Heart right ventricle (tissue), 16 donors: ENCODE data around the gene RGS8. TPM values are rescaled to one million over a fixed set of nuclear protein-coding genes. Genes with fewer than 3 reads are reported as not detected.

Source experiments
- ATAC-seq, 8 donors: fragments of 200-7000 bp; cut with Tn5 transposase; one replicate each; pipeline ENCODE4 v1.9.1; 2020; ENCODE audit warnings: mild to moderate bottlenecking in 8 of 8, moderate library complexity in 8 of 8, moderate number of reproducible peaks in 1 of 8
- DNase-seq, 2 donors: peaks; one replicate each; pipeline ENCODE4 v3.0.0-alpha.2; 2020
- H3K27ac ChIP-seq, 10 donors: fragments of 200-600 bp; sonication (generic) in 2 of 10; one replicate each; pipeline versions ENCODE4 v1.5.0 to v1.8.0; 2020 to 2022; ENCODE audit warnings: mild to moderate bottlenecking in 3 of 10
- H3K27me3 ChIP-seq, 7 donors: fragments of 200-600 bp; one replicate each; pipeline ENCODE4 v1.8.0; 2021 to 2022; ENCODE audit warnings: mild to moderate bottlenecking in 2 of 7
- H3K36me3 ChIP-seq, 9 donors: fragments of 200-600 bp; sonication (generic) in 1 of 9; one replicate each; pipeline versions ENCODE4 v1.5.0 to v1.8.0; 2020 to 2022; ENCODE audit warnings: mild to moderate bottlenecking in 2 of 9
- H3K4me1 ChIP-seq, 9 donors: fragments of 200-600 bp; sonication (generic) in 1 of 9; one replicate each; pipeline versions ENCODE4 v1.5.0 to v1.8.0; 2020 to 2022; ENCODE audit warnings: mild to moderate bottlenecking in 4 of 9
- H3K4me3 ChIP-seq, 10 donors: fragments of 200-600 bp; sonication (generic) in 2 of 10; one replicate each; pipeline versions ENCODE4 v1.5.0 to v1.8.0; 2020 to 2022; ENCODE audit warnings: mild to moderate bottlenecking in 7 of 10, moderate library complexity in 2 of 10
- H3K9me3 ChIP-seq, 11 donors: fragments of 200-600 bp in 10 of 11; sonication (generic) in 2 of 11; one replicate each; pipeline versions ENCODE4 v1.5.0 to v1.8.0; 2013 to 2022; ENCODE audit warnings: mild to moderate bottlenecking in 2 of 11, control low read depth in 1 of 11, moderate library complexity in 1 of 11
- CTCF ChIP-seq, 9 donors: fragments of 200-600 bp; sonication (generic) in 2 of 9; IDR thresholded peaks; one replicate each; pipeline versions ENCODE4 v1.5.0 to v1.8.0; 2021 to 2022; ENCODE audit warnings: antibody characterized with exemption in 9 of 9, mild to moderate bottlenecking in 5 of 9, moderate library complexity in 1 of 9
- WGBS, 2 donors: extraction: QIAGEN DNeasy Blood & Tissue Kit; methylation state at CpG; one replicate each; pipeline ENCODE4 v1.1.7; 2013; ENCODE audit warnings: inconsistent platforms in 1 of 2; 5-methylcytosine and 5-hydroxymethylcytosine counted together
- intact Hi-C, 10 donors: fragments of 100-400 bp; cut with DNase I; formaldehyde crosslinking; loops; one replicate each; pipeline versions ENCODE4 v1.11.1 to v1.14.2; 2022
- polyA plus RNA-seq, 2 donors: library from polyadenylated mRNA; stranded (reverse); fragments of 200-250 nt; gene quantifications; one replicate each; pipeline ENCODE4 v1.2.3, GENCODE V29; 2013
- total RNA-seq, 10 donors: library from RNA; stranded (reverse); fragmentation: NEBNext Ultra II Directional in 3 of 10; extraction: Animal tissue kit (Norgen Biotek cat#: 25700) in 3 of 10; gene quantifications; one replicate each; pipeline versions ENCODE4 v1.2.1 to v1.2.4, GENCODE V29; 2021 to 2023
- donor health status: Arrhythmogenic right ventricular cardiomyopathy.
- donor health status: ischemic (EF 13 %, LVEDD 7.1; RV severe dilation, severe dysfunction).
- donor health status: healthy with polysubstance abuse.
- donor health status: DM: no; HTN: yes; CAD: no.
- donor health status: DM: no; HTN: no; CAD: no.
- donor health status: ischemic (EF 25% LVEDD 6.9; RV normal size, moderate dysfunction).
- donor health status: ischemic (EF 25% LVEDD 5.7; RV mildly dilated, moderate dysfunction).
- donor health status: healthy.
- donor health status: DM: yes; HTN: yes; CAD: no.
- donor health status: Ischemic cardiomyopathy.
- donor health status: ischemic (EF 35%, LVEDD 5.7; RV mildly dilated, moderate dysfunction).
- donor health status: nonischemic (EF 11% LVEDD 7.7; RV severe dilation, severe dysfunction).
- donor health status: DM: yes; HTN: yes; CAD: no.
- donor health status: PGD.
- donor health status: ischemic (EF 29% LVEDD 5.4; RV normal size, mild dysfunction).
- donor health status: nonischemic (EF 23%, LVEDD 6.1; RV moderate dilation, normal function).

The RGS8 gene
- total and polyA plus RNA-seq, 12 donors, result 0.05 to 0.56 (median 0.24) TPM; not detected in 8

DNA sequence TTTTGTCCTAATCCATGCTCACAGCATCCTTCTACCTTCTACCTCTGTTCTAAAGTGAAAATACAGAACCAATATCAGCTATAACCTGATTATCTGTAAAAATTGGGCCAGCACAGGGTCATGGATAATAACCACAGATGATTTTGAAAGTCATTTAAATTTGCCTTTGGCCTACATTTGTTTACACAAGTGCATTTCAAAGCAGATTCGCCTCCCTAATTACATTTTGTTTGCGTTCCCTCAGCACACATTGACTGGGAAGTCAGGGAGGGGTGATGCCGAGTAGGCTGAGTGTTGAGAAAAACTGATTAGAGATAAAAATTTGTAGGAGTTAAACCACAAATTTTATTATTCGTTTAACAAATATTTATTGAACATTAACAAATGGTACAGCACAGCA, 19.2 kb upstream of the RGS8 start:
- H3K27ac ChIP-seq, result no peak overlapping the region
- H3K4me3 ChIP-seq, result no peak overlapping the region
- peaks cover 3 to 23% (median 9%) of the 10 kb centered on the region in 9 donors for H3K4me1 ChIP-seq
- intact Hi-C loops, result loop anchor here in 1 of 10 donors (10.0 kb wide), 1 partner anchor 61 kb away; no protein-coding TSS in a partner anchor
- 66 to 75% methylated on average over 4 of the region's 4 CpGs for WGBS, 2 donors
- no peak for TF ChIP-seq CTCF (IDR thresholded peaks at IDR 0.05)
- H3K9me3 ChIP-seq, result no peaks in the 10 kb centered on the region
- peaks cover 0 to 7% (median 0%) of the 10 kb centered on the region in 7 donors for H3K27me3 ChIP-seq
- ATAC-seq (no peak), DNase-seq (no peak)
- no peaks in the 10 kb centered on the region for H3K36me3 ChIP-seq

DNA sequence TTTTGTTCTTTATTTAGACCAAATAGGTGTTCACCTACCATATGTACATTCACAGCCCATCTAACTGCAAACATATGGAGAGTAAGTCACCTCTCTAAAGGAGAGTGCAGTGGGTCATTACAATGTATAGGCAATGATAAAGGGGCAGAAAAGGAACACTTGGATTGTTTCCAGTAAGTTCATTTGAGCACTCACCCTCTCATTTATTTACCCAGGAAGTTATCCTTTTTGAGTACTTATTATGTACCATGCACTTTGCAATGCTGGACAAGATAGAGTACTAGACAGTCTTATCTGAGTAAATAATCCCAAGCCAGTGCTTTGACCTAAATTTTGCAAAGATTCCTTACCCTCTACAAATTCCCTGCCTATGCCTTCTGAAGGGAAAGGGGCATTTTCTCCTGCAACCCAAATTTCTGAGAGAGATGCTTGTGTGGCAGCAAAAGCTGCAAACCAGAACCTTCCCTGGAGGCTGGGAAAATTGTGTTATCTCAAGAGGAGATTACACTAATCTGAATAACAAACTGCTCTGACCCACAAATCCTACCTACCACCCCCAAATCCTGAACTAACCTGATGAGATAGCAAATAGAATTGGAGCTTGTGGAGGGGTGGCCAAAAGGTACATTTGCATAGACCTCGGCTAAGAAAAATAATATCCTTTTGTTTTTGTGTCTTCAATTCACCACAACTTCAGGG, 18.6 kb upstream of the RGS8 start:
- intact Hi-C loops, result loop anchor here in 1 of 10 donors (10.0 kb wide), 1 partner anchor 62 kb away; no protein-coding TSS in a partner anchor
- TF ChIP-seq CTCF (IDR thresholded peaks at IDR 0.05), result no peak
- Histone ChIP-seq H3K4me3 (no peak overlapping the region), H3K9me3 (no peaks in the 10 kb centered on the region), H3K36me3 (no peaks in the 10 kb centered on the region), H3K4me1 (peaks cover 3 to 29% (median 9%) of the 10 kb centered on the region in 9 donors), H3K27me3 (peaks cover 0 to 7% (median 0%) of the 10 kb centered on the region in 7 donors), H3K27ac (no peak overlapping the region)
- ATAC-seq (no peak), DNase-seq (no peak)
- WGBS, 2 donors, result 80 to 89% methylated on average over 1 of the region's 1 CpG

DNA sequence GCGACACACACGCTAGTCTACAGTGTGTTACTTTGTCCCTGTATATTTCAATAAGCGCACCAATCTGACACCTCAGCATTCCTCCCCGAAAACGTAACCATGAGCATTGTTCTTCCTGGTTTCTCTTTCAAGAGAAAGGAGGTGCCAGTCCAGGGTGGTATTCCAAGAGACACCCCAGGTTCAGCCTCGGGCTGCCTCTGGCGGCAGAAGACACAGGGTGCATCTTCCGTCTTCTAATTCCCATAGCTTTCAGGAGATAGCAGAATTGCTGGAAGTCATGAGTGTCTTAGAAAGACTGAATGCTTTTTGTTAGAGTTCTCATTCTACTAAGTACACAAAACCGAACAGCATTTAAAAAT, 15.9 kb upstream of the RGS8 start:
- Histone ChIP-seq H3K27ac (peak overlapping the region in 1 of 10 donors; percentile 6), H3K36me3 (no peaks in the 10 kb centered on the region), H3K4me3 (no peak overlapping the region), H3K27me3 (peaks cover 0 to 7% (median 0%) of the 10 kb centered on the region in 7 donors), H3K4me1 (peaks cover 3 to 31% (median 14%) of the 10 kb centered on the region in 9 donors), H3K9me3 (no peaks in the 10 kb centered on the region)
- TF ChIP-seq CTCF (IDR thresholded peaks at IDR 0.05), result no peak
- WGBS, 2 donors, result 80 to 83% methylated on average over 9 of the region's 9 CpGs
- DNase-seq, result no peak
- peak in 1 of 8 donors; percentile 13 for ATAC-seq
- intact Hi-C loops, result loop anchor here in 1 of 10 donors (10.0 kb wide), 1 partner anchor 64 kb away; no protein-coding TSS in a partner anchor

DNA sequence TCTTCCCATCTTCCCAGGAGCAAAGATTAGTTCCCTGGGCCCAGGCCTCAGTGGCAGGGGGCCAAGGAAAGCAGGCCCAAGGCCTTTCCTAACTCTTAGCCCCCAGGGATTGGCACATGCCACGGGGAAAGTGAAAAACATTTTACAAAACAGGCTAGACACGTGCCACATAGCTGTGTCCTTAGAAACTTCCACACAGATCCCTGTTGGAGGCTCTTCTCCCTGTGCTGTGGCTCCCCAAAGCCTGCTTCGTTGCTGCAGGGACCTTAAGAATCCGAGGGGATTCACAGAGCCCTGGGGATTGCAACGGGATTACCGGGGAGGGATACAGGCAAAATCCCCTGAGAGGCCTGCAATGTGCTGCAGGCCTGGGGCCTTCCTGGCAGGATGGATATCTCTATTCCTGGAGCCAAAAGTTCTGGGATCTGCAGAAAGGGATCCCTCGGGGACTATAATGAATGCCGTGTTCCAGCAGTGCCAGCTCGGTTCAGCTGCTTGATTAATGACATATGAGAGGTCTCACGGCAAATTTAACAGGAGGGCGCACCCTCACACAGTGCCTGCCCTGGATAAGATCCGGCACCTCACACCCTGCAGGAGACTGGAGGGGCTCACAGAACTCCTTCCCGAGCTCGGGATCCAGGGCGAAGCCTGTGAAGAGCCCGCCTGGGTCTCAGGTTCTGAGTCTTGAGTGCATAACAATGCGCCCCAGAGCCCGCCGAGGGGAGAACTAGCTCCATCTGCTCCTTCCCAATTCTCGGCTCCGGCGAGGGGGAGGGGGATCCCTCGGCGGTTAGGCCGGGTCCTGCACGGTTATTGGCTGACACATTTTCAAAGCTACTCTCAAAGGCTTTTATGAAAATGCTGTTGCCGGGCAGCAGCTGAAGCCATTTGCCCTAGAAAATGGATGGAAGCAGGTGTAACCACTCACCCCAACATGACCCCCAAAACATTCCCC, 15.3 kb upstream of the RGS8 start:
- ATAC-seq (peak; percentile 45 to 71 (median 56)), DNase-seq (peak; percentile 10 to 59)
- Histone ChIP-seq H3K27ac (peak overlapping the region in 5 of 10 donors; percentile 6 to 29 (median 23)), H3K4me1 (peaks cover 3 to 31% (median 14%) of the 10 kb centered on the region in 9 donors), H3K36me3 (no peaks in the 10 kb centered on the region), H3K27me3 (peaks cover 0 to 7% (median 0%) of the 10 kb centered on the region in 7 donors), H3K9me3 (no peaks in the 10 kb centered on the region), H3K4me3 (peak overlapping the region in 1 of 10 donors; percentile 17)
- TF ChIP-seq CTCF (IDR thresholded peaks at IDR 0.05), result no peak
- intact Hi-C loops, result loop anchor here in 1 of 10 donors (10.0 kb wide), 1 partner anchor 65 kb away; no protein-coding TSS in a partner anchor
- WGBS, 2 donors, result 46 to 49% methylated on average over 27 of the region's 27 CpGs
